IgD-negative memory B cell (primary cell): Measurements from ENCODE around the gene LPP. TPM values are rescaled to one million over a fixed set of nuclear protein-coding genes. Genes with fewer than 3 reads are reported as not detected.

Experiments
- H3K27ac Mint-ChIP-seq, 3 donors: one replicate each; pipeline ENCODE4 v1.8.0; 2020 to 2022; ENCODE audit warnings: mild to moderate bottlenecking in 3 of 3, mixed read lengths in 3 of 3, moderate library complexity in 1 of 3
- H3K27me3 Mint-ChIP-seq: one replicate; pipeline ENCODE4 v1.8.0; 2021; ENCODE audit warnings: mixed read lengths
- H3K36me3 Mint-ChIP-seq: one replicate; pipeline ENCODE4 v1.8.0; 2020; ENCODE audit warnings: mild to moderate bottlenecking, mixed read lengths
- H3K4me1 Mint-ChIP-seq, 3 donors: one replicate each; pipeline ENCODE4 v1.8.0; 2020 to 2022; ENCODE audit warnings: mixed read lengths in 3 of 3, mild to moderate bottlenecking in 1 of 3
- H3K4me3 Mint-ChIP-seq, 4 donors: one replicate each; pipeline ENCODE4 v1.8.0; 2020 to 2022; ENCODE audit warnings: mild to moderate bottlenecking in 4 of 4, mixed read lengths in 4 of 4, moderate library complexity in 3 of 4
- H3K9me3 Mint-ChIP-seq, 3 donors: one replicate each; pipeline ENCODE4 v1.8.0; 2020 to 2021; ENCODE audit warnings: mixed read lengths in 3 of 3, mild to moderate bottlenecking in 1 of 3
- polyA plus RNA-seq: library from polyadenylated mRNA; unstranded; fragments of 300-500 nt; fragmentation: Illumina TruSeq; gene quantifications from one replicate; pipeline ENCODE4 v1.2.3, GENCODE V29; 2021

Gene LPP
- polyA plus RNA-seq, 1 donor from 2014 or later: 29.2 TPM

DNA sequence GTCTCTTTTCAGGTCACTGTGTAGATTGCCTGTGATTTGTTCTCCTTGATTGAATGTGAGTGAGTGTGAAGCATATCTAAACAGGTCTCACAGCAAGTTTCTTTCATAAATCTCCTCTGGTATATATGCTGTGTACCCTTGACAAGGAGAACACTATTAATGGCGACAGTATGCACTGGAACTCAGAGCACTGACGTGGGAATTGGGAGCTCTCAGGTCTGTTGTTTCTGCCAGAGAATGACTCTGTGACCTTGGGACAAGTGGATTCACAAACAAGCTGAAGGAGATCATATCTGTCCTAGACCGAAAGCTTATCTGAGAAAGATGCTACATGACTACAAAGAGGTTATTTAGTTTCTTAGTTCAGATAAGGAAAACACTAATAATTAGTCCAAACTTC lies 691.6 kb downstream of the LPP start:
- H3K4me1 Mint-ChIP-seq: no peaks in the 10 kb centered on the region
- no peak overlapping the region for H3K4me3 Mint-ChIP-seq
- no peak overlapping the region for H3K27ac Mint-ChIP-seq
- H3K9me3 Mint-ChIP-seq: peaks cover 2 to 3% (median 2%) of the 10 kb centered on the region in 3 donors
- peaks cover 3% of the 10 kb centered on the region for H3K36me3 Mint-ChIP-seq
- H3K27me3 Mint-ChIP-seq: no peaks in the 10 kb centered on the region

DNA sequence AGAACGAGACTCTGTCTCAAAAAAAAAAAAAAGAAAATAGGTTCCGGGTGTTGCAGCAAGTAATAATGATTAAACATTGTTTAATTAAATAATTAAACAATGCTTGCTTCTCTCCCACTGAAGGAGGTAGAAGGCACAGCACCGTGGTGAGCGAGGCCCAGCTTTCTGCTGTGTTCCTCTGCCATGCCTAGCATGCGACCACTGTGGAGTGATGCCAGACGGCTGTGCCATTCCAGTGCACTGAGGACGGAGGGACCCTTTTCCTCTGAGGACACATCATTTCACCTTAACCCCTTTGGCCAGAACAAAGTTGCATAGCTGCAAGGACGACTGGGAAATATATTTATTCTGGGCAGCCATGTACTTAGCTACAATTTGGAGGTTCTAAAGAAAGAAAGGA lies 695.0 kb downstream of the LPP start:
- Mint-ChIP-seq H3K27me3 (no peaks in the 10 kb centered on the region), H3K27ac (no peak overlapping the region), H3K4me1 (no peaks in the 10 kb centered on the region), H3K4me3 (no peak overlapping the region), H3K9me3 (peaks cover 2 to 3% (median 2%) of the 10 kb centered on the region in 3 donors), H3K36me3 (peaks cover 3% of the 10 kb centered on the region)

DNA sequence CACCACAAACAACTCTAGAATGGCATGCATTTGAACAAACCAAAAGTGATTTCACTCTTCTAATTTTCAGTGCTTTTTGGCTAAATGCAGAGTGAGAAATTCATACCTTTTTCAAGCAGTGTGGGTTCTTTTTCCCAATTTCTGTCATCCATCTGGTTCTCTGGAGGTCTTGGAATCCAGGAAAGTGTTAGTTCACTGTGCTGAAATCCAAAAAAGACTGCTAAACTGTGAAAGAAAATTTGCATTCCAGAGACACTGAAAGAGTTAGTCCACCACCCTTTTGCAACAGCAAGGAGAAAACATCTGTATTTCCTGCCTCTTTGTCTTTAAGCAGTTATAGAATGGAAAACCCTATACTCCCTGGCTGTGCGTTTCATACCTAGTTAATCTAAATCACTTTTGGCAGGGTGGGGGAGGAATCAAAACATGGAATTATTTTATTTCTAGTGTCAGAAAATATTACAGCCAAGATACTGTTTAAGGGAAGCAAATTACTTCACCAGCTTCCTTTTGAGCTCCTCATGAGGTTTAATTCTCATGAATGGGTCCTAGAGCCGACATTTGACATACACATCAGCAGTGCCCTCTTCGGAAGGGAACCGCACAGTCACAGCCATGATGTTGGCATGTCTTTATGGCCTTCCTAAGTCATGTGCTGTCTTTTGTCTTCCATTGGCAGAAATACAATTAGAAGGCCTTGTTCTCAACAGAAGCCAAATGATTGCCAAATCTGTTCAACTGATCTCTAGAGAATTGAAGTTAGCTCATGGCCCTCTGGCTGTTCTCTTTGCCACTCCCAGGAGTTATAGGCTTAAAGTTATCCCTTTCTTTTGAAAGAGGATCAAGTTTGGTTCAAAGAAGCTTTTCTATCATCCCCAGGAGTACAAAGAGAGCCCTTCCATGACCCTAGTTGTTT lies 700.2 kb downstream of the LPP start:
- no peaks in the 10 kb centered on the region for H3K36me3 Mint-ChIP-seq
- H3K9me3 Mint-ChIP-seq: peaks cover 0 to 2% (median 0%) of the 10 kb centered on the region in 3 donors
- no peaks in the 10 kb centered on the region for H3K4me1 Mint-ChIP-seq
- no peak overlapping the region for H3K4me3 Mint-ChIP-seq
- no peaks in the 10 kb centered on the region for H3K27me3 Mint-ChIP-seq
- no peak overlapping the region for H3K27ac Mint-ChIP-seq

DNA sequence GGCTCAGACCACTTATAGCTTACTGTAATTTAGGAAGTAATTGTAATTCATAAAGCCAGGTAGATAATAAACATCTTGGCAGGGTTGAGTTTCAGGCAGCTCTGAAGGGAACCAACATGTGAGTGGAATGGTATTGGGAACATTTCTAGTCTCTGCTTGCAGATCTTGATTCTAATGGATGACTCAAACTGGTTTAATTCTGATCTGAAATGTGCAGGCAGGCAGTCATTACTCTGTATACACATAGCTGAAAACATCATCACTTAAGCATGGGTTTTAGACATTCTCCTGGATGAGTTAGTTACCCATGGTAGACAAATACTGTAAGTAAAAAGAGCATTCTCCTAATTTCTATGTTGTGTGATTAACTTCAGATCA lies 700.8 kb downstream of the LPP start:
- Mint-ChIP-seq H3K9me3 (peaks cover 0 to 2% (median 0%) of the 10 kb centered on the region in 3 donors), H3K27ac (no peak overlapping the region), H3K4me3 (no peak overlapping the region)

DNA sequence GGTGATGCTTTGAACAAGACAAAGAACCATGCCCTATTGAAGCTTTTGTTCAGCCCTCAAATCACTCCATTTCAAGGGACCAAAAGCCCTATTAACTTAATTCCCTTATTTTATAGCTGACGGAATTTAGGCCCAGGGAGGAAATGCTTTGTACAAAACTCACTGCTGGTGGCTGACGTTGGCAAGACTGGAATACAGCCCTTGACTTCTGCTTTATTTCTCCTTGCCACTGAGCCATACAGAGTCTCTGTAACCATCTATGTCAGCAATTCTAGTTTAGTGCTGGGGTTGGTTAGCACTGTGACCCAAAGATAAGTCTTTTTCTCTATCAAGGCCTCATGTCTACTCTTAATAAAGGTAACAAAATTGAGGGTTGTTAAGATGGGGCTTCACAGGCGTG lies 701.7 kb downstream of the LPP start:
- Mint-ChIP-seq H3K36me3 (no peaks in the 10 kb centered on the region), H3K9me3 (no peaks in the 10 kb centered on the region), H3K27me3 (no peaks in the 10 kb centered on the region), H3K27ac (no peak overlapping the region), H3K4me3 (no peak overlapping the region), H3K4me1 (no peaks in the 10 kb centered on the region)

More for the DNA sequence above, 700.8 kb downstream of the LPP start:
- Mint-ChIP-seq H3K27me3 (no peaks in the 10 kb centered on the region), H3K36me3 (no peaks in the 10 kb centered on the region), H3K4me1 (no peaks in the 10 kb centered on the region)

DNA sequence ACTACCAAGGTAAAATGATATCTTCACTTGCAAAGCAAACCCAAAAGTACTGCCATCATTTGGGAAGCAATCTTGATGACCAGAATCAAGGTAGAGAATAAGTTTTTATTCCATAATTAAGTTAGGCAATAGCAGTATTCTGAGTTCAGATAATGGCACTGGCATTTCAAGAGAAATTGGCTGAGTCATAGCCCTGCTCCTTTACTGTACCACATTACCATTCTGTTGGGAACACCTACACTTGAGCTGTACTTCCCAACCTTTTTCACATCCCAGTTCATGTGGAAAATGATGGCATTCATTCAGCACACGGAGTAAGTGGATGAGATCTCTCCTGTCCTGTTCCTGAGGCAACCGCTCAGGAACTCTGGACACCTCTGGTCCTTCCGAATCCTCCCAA lies 706.2 kb downstream of the LPP start:
- H3K9me3 Mint-ChIP-seq: no peaks in the 10 kb centered on the region
- H3K4me1 Mint-ChIP-seq: no peaks in the 10 kb centered on the region
- H3K27ac Mint-ChIP-seq: no peak overlapping the region
- peaks cover 1% of the 10 kb centered on the region for H3K36me3 Mint-ChIP-seq
- no peaks in the 10 kb centered on the region for H3K27me3 Mint-ChIP-seq
- H3K4me3 Mint-ChIP-seq: no peak overlapping the region

DNA sequence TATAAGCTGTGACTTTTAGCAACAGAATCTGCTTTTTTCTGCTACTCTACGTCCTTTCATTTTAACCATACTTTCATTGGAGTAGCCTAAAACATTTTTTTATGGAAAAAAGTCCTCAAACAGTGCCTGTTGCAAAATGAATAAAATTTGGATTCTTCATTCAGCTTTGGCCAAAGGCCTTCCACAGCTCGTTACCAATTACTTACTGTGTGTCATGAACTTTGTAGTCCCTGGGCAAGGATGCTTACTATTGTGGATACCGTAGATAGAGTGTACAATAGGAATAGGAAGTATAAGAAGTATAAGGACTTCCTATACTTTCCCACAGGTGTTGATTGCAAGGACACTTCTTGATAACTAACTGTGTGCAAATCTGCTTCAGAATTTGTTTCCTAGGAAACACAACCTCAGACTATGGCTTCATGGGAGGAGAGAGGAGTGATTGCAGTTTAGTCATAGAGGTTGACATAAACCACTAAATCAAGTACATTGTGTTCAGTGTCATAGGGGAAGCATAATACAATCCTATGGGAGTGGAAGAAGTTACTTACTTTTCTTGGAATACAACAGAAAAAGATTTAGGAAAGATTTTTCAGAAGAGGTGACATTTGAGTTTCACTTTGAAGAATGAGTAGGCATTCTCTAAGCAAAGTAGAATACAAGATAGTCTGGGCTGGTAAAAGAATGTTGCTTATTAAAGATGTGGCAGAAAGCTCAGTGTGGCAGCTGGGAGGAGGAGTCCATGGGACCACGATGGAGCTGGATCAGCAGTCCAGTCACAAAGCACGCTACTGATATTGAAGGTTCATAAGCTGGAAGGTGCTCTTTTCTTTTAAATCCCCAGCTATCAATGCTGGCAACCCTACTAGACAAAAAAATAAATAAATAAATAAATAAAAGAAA lies 708.1 kb downstream of the LPP start:
- Mint-ChIP-seq H3K27me3 (no peaks in the 10 kb centered on the region), H3K4me3 (no peak overlapping the region), H3K4me1 (no peaks in the 10 kb centered on the region), H3K9me3 (no peaks in the 10 kb centered on the region), H3K36me3 (peaks cover 9% of the 10 kb centered on the region), H3K27ac (no peak overlapping the region)

DNA sequence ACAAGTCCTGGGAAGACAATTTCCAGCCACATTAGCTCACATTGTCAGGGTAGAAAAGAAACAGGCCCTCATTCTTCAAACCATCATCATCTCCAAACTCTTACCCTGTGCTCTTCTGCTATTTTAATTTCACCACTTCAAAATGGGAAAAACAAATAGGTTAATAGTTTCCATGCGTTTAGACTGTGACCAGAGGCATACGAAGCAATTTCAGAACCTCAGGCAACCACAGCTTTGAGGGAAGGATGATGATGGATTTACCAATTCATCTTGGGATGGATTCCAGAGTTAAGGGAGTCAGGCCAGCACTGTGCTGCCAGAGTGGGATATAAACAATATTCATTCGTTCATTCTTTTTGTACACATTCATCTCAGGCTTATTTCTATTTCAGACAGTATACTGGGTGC lies 710.0 kb downstream of the LPP start:
- Mint-ChIP-seq H3K27me3 (no peaks in the 10 kb centered on the region), H3K9me3 (no peaks in the 10 kb centered on the region), H3K4me3 (no peak overlapping the region), H3K4me1 (no peaks in the 10 kb centered on the region), H3K27ac (no peak overlapping the region), H3K36me3 (peaks cover 12% of the 10 kb centered on the region)

DNA sequence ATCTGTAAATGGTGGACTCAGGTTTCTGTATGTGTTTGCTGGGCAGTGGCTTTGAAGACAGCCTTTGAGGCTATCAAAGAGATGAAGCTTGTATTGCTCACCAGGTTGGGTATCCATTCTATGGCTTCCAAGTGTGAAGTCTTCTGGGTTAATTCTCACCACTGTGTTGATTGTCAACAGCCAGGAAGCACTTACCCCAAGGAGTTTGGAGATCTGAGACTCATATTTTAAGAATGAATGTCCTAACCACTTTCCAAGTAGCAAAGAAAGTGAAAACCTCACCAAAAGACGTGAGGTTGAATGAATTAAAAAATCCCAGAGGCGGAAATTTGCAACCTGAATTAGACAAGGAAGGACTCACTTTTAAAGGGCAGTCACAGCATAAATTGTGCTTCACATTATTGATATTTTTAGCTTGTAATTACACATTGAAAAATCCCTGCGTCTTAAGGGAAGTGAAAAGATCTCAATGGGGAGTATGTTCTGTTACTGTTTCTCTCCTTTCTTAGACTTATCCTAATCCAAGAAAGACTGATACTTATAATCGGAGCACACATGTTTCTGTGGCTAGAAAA lies 713.8 kb downstream of the LPP start:
- Mint-ChIP-seq H3K27ac (peak overlapping the region in 1 of 3 donors; percentile 58), H3K4me3 (no peak overlapping the region), H3K9me3 (no peaks in the 10 kb centered on the region), H3K36me3 (peaks cover 13% of the 10 kb centered on the region), H3K27me3 (no peaks in the 10 kb centered on the region), H3K4me1 (peaks cover 0 to 2% (median 0%) of the 10 kb centered on the region in 3 donors)

DNA sequence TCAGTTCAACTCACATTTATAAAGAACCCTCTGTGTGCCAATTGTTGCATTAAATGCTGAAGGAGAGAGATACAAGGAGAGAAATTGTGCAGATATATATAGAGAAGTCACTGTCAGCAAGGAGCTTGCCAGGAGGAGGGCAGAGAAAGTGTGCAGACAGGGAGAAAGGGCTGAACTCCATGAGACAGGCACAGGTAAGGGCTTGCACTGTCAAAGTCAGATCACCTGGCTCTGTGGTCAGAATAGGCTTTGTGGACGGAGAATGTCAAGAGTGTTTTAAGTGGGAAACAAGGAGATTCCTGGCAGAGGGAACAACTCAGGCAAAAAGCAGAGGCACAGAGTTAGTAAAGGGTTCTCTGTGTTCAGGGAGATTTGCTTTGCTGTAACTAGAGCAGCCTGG lies 714.8 kb downstream of the LPP start:
- Mint-ChIP-seq H3K9me3 (no peaks in the 10 kb centered on the region), H3K36me3 (peaks cover 16% of the 10 kb centered on the region), H3K27me3 (no peaks in the 10 kb centered on the region), H3K4me1 (peaks cover 0 to 2% (median 0%) of the 10 kb centered on the region in 3 donors), H3K4me3 (no peak overlapping the region), H3K27ac (no peak overlapping the region)

DNA sequence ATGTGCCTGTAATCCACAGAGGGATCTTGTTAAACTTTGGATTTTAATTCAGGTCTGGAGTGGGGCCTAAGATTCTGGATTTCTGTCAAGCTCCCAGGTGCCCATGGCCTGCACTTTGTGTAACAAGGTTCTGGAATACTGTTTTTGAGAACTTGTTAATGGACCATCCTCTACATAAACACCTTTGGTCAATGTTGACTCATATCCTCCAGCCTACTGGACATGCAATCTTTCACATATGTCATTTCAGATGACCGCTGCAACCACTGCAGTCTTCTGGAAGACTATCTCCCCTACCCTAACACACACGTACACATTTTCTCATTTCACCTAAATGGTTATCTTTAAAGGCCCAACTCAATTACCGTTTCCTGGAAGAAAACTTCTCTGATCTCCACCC lies 715.7 kb downstream of the LPP start:
- Mint-ChIP-seq H3K36me3 (peaks cover 20% of the 10 kb centered on the region), H3K9me3 (no peaks in the 10 kb centered on the region), H3K4me3 (no peak overlapping the region), H3K27ac (no peak overlapping the region), H3K4me1 (peaks cover 0 to 2% (median 0%) of the 10 kb centered on the region in 3 donors), H3K27me3 (no peaks in the 10 kb centered on the region)

DNA sequence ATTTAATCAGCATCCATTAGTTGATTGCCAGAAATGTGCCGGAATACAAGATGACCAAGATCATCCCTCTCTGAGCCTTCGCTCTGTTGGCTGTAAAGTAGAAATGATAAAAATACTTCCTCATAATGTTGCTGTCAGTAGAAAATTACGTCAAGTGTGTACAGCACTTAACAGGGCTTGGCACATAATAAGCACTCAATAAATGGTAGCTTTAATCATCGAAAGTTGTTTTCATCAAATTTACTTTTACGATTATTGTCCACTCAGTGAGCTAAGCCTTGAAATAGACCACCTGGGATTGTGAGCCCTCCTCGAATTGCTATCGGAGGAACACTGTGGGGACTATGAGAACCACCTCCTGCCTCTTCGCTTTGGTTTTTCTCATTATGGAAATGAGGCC lies 716.5 kb downstream of the LPP start:
- Mint-ChIP-seq H3K27ac (no peak overlapping the region), H3K27me3 (no peaks in the 10 kb centered on the region), H3K4me3 (no peak overlapping the region), H3K9me3 (no peaks in the 10 kb centered on the region), H3K4me1 (peaks cover 0 to 2% (median 0%) of the 10 kb centered on the region in 3 donors), H3K36me3 (peaks cover 20% of the 10 kb centered on the region)

DNA sequence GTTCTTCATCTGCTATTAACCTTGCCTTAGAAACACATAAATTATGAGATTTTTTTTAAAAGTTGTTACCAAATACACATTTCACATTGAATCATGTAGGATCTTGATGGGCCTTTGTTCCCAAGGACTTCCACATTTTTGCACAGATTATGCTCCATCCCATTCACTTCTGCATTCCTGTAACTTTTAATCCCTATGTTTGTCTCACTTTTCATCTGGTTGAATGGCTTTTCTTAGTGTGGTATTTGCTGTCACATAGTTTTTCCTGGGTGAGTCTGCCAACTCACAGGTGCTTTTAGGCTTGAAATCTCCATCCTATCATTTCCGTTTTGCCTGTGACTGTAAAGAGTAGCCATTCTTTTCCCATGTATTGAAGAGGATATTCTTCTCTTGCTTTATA lies 720.6 kb downstream of the LPP start:
- H3K36me3 Mint-ChIP-seq: peaks cover 14% of the 10 kb centered on the region
- H3K27me3 Mint-ChIP-seq: no peaks in the 10 kb centered on the region
- no peak overlapping the region for H3K27ac Mint-ChIP-seq
- no peak overlapping the region for H3K4me3 Mint-ChIP-seq
- H3K9me3 Mint-ChIP-seq: no peaks in the 10 kb centered on the region
- peaks cover 0 to 2% (median 0%) of the 10 kb centered on the region in 3 donors for H3K4me1 Mint-ChIP-seq

DNA sequence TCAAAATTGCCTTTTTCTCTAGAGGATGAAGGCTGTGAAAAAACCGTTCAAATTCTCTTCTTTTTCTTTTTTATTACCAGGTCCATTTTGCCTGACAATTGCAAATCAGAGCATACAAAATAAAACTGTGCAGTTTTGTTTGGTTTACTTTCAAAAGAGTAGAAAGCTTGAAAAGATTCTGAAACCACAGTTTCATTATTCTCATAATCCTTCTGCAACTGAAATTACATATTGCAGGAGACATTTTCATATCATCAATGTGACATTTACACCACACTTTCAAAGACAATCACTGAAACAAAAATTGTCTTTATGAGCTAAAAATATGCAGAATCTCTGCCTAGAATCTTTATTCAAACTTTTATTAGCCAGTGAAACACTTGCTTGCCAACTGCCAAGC lies 721.5 kb downstream of the LPP start:
- no peaks in the 10 kb centered on the region for H3K4me1 Mint-ChIP-seq
- no peaks in the 10 kb centered on the region for H3K9me3 Mint-ChIP-seq
- H3K27me3 Mint-ChIP-seq: no peaks in the 10 kb centered on the region
- peaks cover 14% of the 10 kb centered on the region for H3K36me3 Mint-ChIP-seq
- no peak overlapping the region for H3K27ac Mint-ChIP-seq
- no peak overlapping the region for H3K4me3 Mint-ChIP-seq

DNA sequence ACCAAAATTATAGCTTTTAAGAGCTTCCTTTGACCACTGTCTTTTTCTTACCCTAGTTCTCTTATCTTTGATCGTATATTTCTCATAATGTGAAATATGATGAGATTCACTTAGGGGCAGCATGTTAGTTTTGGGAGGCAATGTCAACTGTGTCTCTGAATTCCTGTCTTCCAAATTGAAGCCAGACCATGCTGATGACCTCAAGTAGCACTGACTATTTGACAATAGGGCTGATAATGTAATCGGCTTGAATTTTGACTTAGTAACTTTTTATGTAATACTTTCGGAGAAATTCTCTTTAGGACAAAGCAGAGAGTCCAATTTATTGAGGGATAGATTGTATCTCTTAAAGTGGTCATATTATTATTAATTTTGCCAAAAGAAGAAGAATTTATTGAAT lies 722.4 kb downstream of the LPP start:
- Mint-ChIP-seq H3K36me3 (peaks cover 17% of the 10 kb centered on the region), H3K9me3 (no peaks in the 10 kb centered on the region), H3K4me1 (no peaks in the 10 kb centered on the region), H3K4me3 (no peak overlapping the region), H3K27me3 (no peaks in the 10 kb centered on the region), H3K27ac (no peak overlapping the region)
